HL-60/S4 treated with phorbol 12-myristate 13-acetate at 8.2 ng/mL for 4 days and 3 days (cell line): ENCODE results near the gene SCAMP5.

Experiments used
- in situ Hi-C: fragments of 300-500 bp; cut with MboI; formaldehyde crosslinking; loops from 2 replicates; pipeline ENCODE4 v1.15.0; 2022; ENCODE audit warnings: low sequenced_read_pairs

Gene SCAMP5, protein sequence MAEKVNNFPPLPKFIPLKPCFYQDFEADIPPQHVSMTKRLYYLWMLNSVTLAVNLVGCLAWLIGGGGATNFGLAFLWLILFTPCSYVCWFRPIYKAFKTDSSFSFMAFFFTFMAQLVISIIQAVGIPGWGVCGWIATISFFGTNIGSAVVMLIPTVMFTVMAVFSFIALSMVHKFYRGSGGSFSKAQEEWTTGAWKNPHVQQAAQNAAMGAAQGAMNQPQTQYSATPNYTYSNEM

GRCh38 chr15:74995182-74995778, at the start of gene SCAMP5:
Gene SCAMP5 (plus strand): TSS chr15:74995563. CDS start chr15:75011840, 16,277 bp downstream.
- in situ Hi-C loops = no loop called here

GRCh38 chr15:74950078-74950908, 45.1 kb upstream of the SCAMP5 start:
- in situ Hi-C loops = no loop called here

- in situ Hi-C loops = no loop called here
These were observed 44.4 kb upstream of the SCAMP5 start for GRCh38 chr15:74951006-74951405.

DNA sequence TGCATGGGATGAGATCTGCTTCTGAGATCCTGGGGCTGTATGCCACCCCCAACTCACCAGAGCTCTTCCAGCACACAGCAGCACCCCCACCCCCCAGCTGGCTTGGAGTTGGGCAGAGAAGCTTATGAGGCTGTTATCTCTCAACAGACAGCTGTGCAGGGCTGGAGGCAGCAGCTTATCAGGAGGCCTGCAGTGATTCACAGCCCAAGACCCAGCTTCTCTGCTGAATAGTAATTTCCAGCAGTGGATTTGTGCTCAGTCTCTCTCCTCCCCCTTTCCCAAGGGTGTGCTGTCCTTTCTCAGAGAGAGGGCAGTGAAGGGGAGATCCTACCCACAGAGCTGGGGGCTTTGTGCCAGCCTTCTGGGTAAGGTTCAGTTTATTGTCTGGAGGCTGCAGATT, 40.8 kb upstream of the SCAMP5 start:
- in situ Hi-C loops = no loop called here

- in situ Hi-C loops = no loop called here
These were observed 40.3 kb upstream of the SCAMP5 start for GRCh38 chr15:74955017-74955416.

DNA sequence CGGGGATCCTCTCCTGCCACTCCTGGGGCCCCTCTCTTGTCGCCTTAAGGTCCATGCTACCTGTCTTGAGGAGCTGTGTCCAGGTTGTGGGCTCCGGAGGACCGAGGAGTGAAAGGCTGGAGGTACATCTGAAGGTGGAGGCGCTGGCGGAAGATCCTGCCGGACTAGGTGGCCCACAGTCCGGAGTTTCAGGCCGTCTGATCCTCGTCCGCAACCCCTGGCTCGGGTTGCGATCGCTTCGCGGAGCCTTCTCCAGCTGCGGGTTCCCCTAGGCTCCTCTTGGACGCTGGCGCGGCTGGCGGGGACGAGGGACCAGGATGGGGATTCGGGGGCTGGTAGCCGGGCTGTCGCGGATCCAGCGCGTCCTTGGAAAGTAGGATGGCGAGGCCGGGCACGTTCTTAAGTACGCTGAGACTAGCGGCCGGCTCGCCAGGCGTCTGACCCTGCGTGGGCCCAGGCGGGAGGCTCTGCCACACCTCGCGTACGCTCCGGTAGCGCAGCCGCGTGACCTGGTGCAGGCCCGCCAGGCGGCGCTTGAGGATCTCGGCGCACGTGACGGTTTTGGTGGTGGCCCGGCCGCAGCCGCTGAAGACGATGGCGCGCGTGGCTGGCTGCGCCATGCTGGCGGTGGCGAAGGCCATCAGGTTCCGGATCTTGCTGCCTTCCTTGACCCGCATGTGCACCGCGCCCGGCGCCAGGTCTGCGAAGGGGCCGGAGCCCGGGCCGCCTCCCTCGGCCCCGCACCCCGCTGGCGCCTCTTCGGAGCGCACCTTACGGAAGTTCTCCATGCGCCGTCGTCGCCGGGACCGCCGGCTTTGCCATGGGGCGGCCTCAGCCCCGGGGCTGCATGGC, 39.3 kb upstream of the SCAMP5 start:
- in situ Hi-C loops = no loop called here

DNA sequence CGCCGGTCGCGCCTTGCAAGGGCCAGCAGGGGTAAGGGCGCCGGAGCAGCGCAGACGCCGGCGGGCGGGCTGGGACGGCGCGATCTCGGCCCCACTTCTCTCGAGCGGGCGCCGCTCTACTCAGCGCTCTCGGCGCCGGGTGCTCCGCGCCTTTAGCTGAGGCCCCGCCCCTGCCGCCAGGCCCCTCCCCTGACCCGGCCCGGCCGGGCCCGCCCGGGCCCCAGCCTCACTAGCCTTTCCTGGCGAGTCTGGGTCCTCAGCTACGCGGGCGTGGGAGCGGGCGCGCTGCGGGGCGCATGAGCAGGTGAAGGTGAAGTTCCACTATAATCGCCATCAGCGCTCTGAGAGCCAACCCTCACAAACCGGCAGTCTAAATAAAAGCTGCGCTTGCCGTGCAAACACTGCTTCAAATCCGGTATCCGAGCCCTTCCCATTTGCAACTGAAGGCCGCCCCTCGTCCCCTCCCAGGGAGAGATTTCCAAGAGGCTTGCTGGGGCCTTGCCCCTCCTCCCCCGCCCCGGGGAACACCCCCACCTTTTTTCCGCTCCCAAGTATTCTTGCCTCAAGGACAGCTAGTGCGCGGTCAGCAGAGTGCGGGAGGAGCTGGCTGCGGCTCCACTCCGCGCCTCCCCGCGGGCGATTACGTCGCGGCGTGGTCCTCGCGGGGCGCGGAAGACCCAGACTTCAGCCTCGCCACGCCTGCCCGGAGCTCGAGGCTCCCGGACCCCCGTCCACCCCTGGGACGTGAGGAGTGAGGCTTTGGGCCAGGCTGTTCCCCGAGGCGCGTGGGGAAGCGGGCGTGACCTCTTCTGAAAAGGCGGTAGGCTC, 38.5 kb upstream of the SCAMP5 start, which contains the start of gene RPP25:
Gene RPP25 (minus strand): TSS at position 125 of the 828 bp plus-strand sequence. CDS start 189 bp downstream, outside the sequence.
- in situ Hi-C loops = no loop called here

GRCh38 chr15:74957476-74958035, 37.8 kb upstream of the SCAMP5 start:
- in situ Hi-C loops = no loop called here

DNA sequence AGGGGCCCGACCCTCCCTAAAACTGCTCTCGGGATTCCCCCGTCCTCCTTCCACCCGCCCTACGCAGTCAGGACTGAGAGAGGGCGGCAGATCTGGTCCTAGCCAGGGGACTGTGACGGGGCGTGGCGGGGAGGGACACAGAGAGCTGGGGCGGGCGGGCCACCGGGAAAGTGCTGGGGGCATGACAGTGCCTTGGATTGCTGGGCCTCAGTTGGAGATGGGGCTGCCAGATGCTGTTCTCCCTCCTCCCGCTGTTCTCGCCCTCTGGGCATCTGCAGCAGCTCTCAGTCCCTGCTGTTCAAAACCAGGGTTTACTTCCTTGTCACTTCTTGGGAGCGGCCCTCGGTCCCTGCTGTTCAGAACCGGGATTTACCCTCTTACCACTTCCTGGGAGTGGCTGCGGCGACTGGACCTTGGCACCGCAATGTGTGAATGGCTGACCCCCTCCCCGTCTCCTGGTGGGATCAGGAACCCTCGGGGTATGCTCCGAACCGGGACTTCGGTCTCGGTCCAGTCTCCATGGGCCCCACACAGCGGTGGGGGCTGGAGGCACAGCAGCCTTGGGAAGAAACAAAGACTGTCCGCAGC, 36.9 kb upstream of the SCAMP5 start:
- in situ Hi-C loops = no loop called here

DNA sequence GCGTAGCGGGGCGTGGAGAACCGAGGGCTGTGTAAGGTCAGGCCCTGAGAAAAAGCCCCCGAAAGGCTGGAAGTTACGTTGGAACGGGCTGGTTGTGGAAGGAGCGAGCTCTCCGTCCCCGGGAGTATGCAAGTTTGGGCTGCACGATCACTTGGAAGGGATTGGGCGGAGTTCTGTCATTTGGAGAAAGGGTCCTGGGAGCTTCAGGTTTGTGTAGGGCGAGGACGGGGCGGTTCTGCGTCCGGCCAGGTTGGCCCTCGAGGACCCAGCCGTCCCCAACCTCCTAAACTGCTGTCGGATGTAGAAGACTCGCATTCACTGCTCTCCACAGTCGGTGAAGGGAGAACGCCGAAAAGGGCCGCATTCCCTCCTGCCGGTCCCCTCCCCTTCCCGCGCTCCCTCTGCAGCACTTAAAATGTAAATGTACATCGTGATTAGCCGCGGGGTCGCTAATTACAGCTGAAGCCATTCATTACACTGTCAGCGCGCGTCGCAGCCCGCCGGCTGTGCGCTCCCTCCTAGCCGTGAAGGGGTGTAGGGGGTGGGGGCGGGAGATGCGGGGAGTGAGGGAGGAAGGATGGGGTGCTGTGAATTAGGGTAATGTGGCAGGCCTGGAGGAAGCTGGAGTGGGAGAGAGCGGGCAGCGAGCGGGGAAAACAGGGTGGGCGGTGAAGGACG, 36.3 kb upstream of the SCAMP5 start:
- in situ Hi-C loops = no loop called here

GRCh38 chr15:74959586-74959939, 35.8 kb upstream of the SCAMP5 start:
- in situ Hi-C loops = no loop called here

GRCh38 chr15:74960286-74960685, 35.1 kb upstream of the SCAMP5 start:
- in situ Hi-C loops = no loop called here

- in situ Hi-C loops = no loop called here
These were observed 34.3 kb upstream of the SCAMP5 start for GRCh38 chr15:74960995-74961588.

DNA sequence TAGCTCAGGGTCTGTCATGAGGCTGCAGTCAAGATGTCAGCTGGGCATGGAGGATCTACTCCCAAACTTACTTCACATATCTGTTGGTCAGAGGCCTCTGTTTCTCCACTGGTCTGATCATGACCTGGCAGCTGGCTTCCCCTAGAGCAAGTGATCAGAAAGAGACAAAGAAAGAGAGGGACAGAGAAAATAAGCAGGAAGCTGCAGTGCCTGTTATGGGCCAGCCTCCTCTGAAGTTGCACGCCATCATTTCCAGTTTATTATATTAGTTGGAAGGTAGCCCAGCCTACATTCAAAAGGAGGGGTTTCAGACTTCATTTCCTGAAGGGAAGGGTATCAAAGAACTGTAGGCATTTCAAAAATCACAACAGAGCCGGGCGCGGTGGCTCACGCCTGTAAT, 33.7 kb upstream of the SCAMP5 start:
- in situ Hi-C loops = no loop called here

GRCh38 chr15:74962219-74962618, 33.1 kb upstream of the SCAMP5 start:
- in situ Hi-C loops = no loop called here

- in situ Hi-C loops = no loop called here
These were observed 32.7 kb upstream of the SCAMP5 start for GRCh38 chr15:74962671-74963070.

- in situ Hi-C loops = no loop called here
These were observed 32.1 kb upstream of the SCAMP5 start for GRCh38 chr15:74963213-74963612.

GRCh38 chr15:74964794-74965193, 30.6 kb upstream of the SCAMP5 start:
- in situ Hi-C loops = no loop called here
